Stomach (tissue), 9 donors: ENCODE results near the gene CENATAC. TPM values are rescaled to one million over a fixed set of nuclear protein-coding genes. Genes with fewer than 3 reads are reported as not detected.
"Not testable (repeated sequence)": the region's sequence is repeated elsewhere in the genome, so short reads cannot be mapped to it uniquely, and the experiment has no call there.

ENCODE experiments used
- DNase-seq, 2 donors: peaks; one replicate each; pipeline versions ENCODE4 v3.0.0 to v3.0.0-alpha.2; 2013 to 2019
- H3K27ac ChIP-seq, 5 donors: fragments of 200-600 bp in 4 of 5; sonication (generic) in 4 of 5; one replicate each; pipeline ENCODE4 v1.5.1; 2013 to 2019; ENCODE audit warnings: mild to moderate bottlenecking in 1 of 5, moderate library complexity in 1 of 5
- H3K27me3 ChIP-seq, 3 donors: fragments of 200-600 bp; sonication (generic); one replicate each; pipeline ENCODE4 v1.5.1; 2017 to 2019; ENCODE audit warnings: mixed run types in 1 of 3
- H3K36me3 ChIP-seq, 4 donors: fragments of 200-600 bp; sonication (generic); 1 replicate in 3 of 4; 2 replicates in 1 of 4; pipeline ENCODE4 v1.5.1; 2016 to 2019
- H3K4me1 ChIP-seq, 4 donors: fragments of 200-600 bp; sonication (generic); one replicate each; pipeline ENCODE4 v1.5.1; 2016 to 2019
- H3K4me3 ChIP-seq, 4 donors: fragments of 200-600 bp; sonication (generic) in 3 of 4; one replicate each; pipeline ENCODE4 v1.5.1; 2016 to 2019; ENCODE audit warnings: mild to moderate bottlenecking in 1 of 4
- H3K9me3 ChIP-seq, 4 donors: fragments of 200-600 bp; sonication (generic); one replicate each; pipeline ENCODE4 v1.5.1; 2016 to 2019
- EP300 ChIP-seq: sonication (generic); formaldehyde crosslinking; IDR thresholded peaks from one replicate; pipeline ENCODE4 v1.6.1; 2017; ENCODE audit warnings: antibody characterized with exemption
- POLR2A ChIP-seq, 4 donors: fragments of 450-650 bp; IDR thresholded peaks; one replicate each; pipeline ENCODE4 v1.6.1; 2016; ENCODE audit warnings: antibody characterized with exemption in 4 of 4, control low read depth in 2 of 4, mild to moderate bottlenecking in 1 of 4, moderate library complexity in 1 of 4
- POLR2AphosphoS5 ChIP-seq, 3 donors: sonication (generic); formaldehyde crosslinking; IDR thresholded peaks; one replicate each; pipeline ENCODE4 v1.6.1; 2016; ENCODE audit warnings: antibody characterized with exemption in 3 of 3
- WGBS, 5 donors: extraction: QIAGEN DNeasy Blood & Tissue Kit in 3 of 5; methylation state at CpG; one replicate each; pipeline versions ENCODE4 v1.1.5 to v1.1.7; 2013 to 2018; 5-methylcytosine and 5-hydroxymethylcytosine counted together
- intact Hi-C: fragments of 100-400 bp; cut with DNase I; formaldehyde crosslinking; loops from one replicate; pipeline ENCODE4 v1.15.1; 2023; ENCODE audit warnings: low total_unique reads
- polyA plus RNA-seq, 3 donors: library from polyadenylated mRNA; stranded (reverse); fragments of 200-250 nt; gene quantifications; one replicate each; pipeline ENCODE4 v1.2.3, GENCODE V29; 2013
- total RNA-seq, 5 donors: library from RNA; depleted of rRNA; stranded (reverse); fragments of >200 nt; gene quantifications; one replicate each; pipeline versions ENCODE4 v1.1.0 to v1.2.3, GENCODE V29; 2014 to 2016
- TF ChIP-seq, protein P1 (sequence below), 7 experiments: fragments of 450-650 bp in 4 of 7; fragments of 200-600 bp in 3 of 7; sonication (generic) in 3 of 7; IDR thresholded peaks; one replicate each; pipeline ENCODE4 v1.5.1; 2016 to 2019; ENCODE audit warnings: antibody characterized with exemption in 7 of 7, control low read depth in 2 of 7, mild to moderate bottlenecking in 1 of 7
- donor health status: healthy with polysubstance abuse.
- donor health status: Bipolar disorder and iron deficiency.
- donor health status: healthy.

Gene CENATAC
- total and polyA plus RNA-seq, 8 donors, result 17.8 to 310 (median 50.0) TPM

GRCh38 chr11:119055901-119056300 lies 58.0 kb downstream of the CENATAC start:
- WGBS, 5 donors, result 18 to 33% (median 29%) methylated on average over 6 of the region's 6 CpGs
- peaks cover 40 to 47% (median 45%) of the 10 kb centered on the region in 4 donors for H3K36me3 ChIP-seq
- H3K9me3 ChIP-seq, result no peaks in the 10 kb centered on the region
- no peak for TF ChIP-seq POLR2AphosphoS5 (IDR thresholded peaks at IDR 0.05)
- TF ChIP-seq POLR2A (IDR thresholded peaks at IDR 0.05), result no peak
- TF ChIP-seq, protein P1, sequence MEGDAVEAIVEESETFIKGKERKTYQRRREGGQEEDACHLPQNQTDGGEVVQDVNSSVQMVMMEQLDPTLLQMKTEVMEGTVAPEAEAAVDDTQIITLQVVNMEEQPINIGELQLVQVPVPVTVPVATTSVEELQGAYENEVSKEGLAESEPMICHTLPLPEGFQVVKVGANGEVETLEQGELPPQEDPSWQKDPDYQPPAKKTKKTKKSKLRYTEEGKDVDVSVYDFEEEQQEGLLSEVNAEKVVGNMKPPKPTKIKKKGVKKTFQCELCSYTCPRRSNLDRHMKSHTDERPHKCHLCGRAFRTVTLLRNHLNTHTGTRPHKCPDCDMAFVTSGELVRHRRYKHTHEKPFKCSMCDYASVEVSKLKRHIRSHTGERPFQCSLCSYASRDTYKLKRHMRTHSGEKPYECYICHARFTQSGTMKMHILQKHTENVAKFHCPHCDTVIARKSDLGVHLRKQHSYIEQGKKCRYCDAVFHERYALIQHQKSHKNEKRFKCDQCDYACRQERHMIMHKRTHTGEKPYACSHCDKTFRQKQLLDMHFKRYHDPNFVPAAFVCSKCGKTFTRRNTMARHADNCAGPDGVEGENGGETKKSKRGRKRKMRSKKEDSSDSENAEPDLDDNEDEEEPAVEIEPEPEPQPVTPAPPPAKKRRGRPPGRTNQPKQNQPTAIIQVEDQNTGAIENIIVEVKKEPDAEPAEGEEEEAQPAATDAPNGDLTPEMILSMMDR (IDR thresholded peaks at IDR 0.05), result no peak
- no peak for TF ChIP-seq EP300
- intact Hi-C loops, result no loop called here
- peak in 1 of 2 donors; percentile 32 for DNase-seq
- H3K4me3 ChIP-seq, result peak overlapping the region; percentile 94 to 98 (median 96)
- H3K4me1 ChIP-seq, result peaks cover 20 to 39% (median 32%) of the 10 kb centered on the region in 4 donors
- H3K27ac ChIP-seq, result peak overlapping the region; percentile 84 to 95 (median 93)
- H3K27me3 ChIP-seq, result no peaks in the 10 kb centered on the region

DNA sequence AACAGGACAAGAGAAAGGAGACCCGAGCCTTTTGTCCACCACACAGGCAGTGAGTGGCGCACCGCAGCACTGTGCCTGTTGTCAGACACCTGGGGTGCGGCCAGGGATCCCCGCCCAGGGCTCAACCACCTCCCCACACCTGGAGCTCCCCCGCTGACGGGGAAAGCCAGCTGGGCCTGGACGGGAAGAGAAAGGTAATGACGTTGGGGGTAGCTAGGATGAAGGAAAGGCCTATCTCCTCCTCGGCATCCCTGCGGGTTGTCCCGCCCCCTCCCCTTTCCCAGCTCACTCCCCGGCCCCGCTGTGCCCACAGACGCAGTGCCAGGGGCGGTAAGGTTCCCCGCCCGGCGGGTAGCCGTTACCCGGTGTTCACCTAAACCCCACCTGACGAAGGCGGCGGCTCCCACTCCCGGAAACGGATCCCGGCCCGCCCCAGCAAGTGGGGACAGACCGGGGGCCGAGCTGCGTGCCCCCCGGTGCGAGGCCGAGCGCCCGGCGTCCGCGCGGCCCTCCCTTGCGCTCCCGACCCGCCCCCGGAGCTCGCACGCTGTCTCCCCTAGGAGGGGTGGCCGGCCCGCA lies 58.6 kb downstream of the CENATAC start:
- H3K4me1 ChIP-seq, result peaks cover 20 to 39% (median 32%) of the 10 kb centered on the region in 4 donors
- intact Hi-C loops, result no loop called here
- no peaks in the 10 kb centered on the region for H3K27me3 ChIP-seq
- TF ChIP-seq, protein P1 (IDR thresholded peaks at IDR 0.05), result no peak
- no peak for TF ChIP-seq POLR2AphosphoS5 (IDR thresholded peaks at IDR 0.05)
- no peak for TF ChIP-seq EP300
- TF ChIP-seq POLR2A (IDR thresholded peaks at IDR 0.05), result no peak
- H3K9me3 ChIP-seq, result no peaks in the 10 kb centered on the region
- DNase-seq, result peak; percentile 62 to 68
- H3K4me3 ChIP-seq, result peak overlapping the region; percentile 94 to 98 (median 96)
- WGBS, 5 donors, result 0 to 1% (median 1%) methylated on average over 20 to 48 of the region's 48 CpGs
- H3K27ac ChIP-seq, result peak overlapping the region; percentile 84 to 95 (median 93)
- H3K36me3 ChIP-seq, result peaks cover 34 to 42% (median 41%) of the 10 kb centered on the region in 4 donors

- H3K27ac ChIP-seq, result peak within 1 kb of the TSS; percentile 91 to 95 (median 93)
- peak within 1 kb of the TSS; percentile 94 to 98 (median 96) for H3K4me3 ChIP-seq
- intact Hi-C loops, result no loop called here
- H3K27me3 ChIP-seq, result no peaks in the 10 kb centered on the region
- WGBS, 5 donors, result 1% methylated on average over 42 to 79 of the region's 79 CpGs
- TF ChIP-seq POLR2A (IDR thresholded peaks at IDR 0.05) (peak in 1 of 4 donors; percentile 33), POLR2AphosphoS5 (IDR thresholded peaks at IDR 0.05) (peak; percentile 59 to 75 (median 70)), EP300 (no peak)
- TF ChIP-seq, protein P1 (IDR thresholded peaks at IDR 0.05), result peak in 2 of 7 experiments; percentile 11 to 22
- no peaks in the 10 kb centered on the region for H3K9me3 ChIP-seq
- peak; percentile 99 for DNase-seq
- peaks cover 20 to 39% (median 32%) of the 10 kb centered on the region in 4 donors for H3K4me1 ChIP-seq
- H3K36me3 ChIP-seq, result peaks cover 27 to 35% (median 34%) of the 10 kb centered on the region in 4 donors
These were observed 59.2 kb downstream of the CENATAC start, which contains the start of gene HYOU1 for GRCh38 chr11:119057000-119057769. HYOU1 (minus strand) TSS chr11:119057205; CDS start chr11:119056160, 1,045 bp downstream.

DNA sequence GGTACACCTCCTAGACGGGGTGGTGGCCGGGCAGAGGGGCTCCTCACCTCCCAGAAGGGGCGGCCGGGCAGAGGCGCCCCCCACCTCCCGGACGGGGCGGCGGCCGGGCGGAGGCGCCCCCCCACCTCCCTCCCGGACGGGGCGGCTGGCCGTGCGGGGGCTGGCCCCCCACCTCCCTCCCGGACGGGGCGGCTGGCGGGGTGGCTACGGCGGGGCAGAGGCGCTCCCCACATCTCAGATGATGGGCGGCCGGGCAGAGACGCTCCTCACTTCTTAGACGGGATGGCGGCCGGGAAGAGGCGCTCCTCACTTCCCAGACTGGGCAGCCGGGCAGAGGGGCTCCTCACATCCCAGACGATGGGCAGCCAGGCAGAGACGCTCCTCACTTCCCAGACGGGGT lies 61.2 kb downstream of the CENATAC start:
- not testable (repeated sequence) for H3K9me3 ChIP-seq
- 84 to 93% (median 88%) methylated on average over 12 to 29 of the region's 35 CpGs for WGBS, 5 donors

More for the DNA sequence above, 61.2 kb downstream of the CENATAC start:
- H3K27me3 ChIP-seq, H3K27ac ChIP-seq, DNase-seq, H3K4me3 ChIP-seq, intact Hi-C loops: not testable (repeated sequence)
- Histone ChIP-seq H3K4me1 (peaks cover 20 to 48% (median 39%) of the 10 kb centered on the region in 4 donors), H3K36me3 (peaks cover 10 to 15% (median 14%) of the 10 kb centered on the region in 4 donors)
